HEK293 (cell line): ENCODE measurements around the gene ARHGAP28.

Source experiments
- CTCF ChIA-PET: fragments of 350-600 bp; formaldehyde crosslinking; extraction: SDS; loops from one replicate; lab custom pipeline; 2021; ENCODE audit warnings: antibody characterized with exemption; lab: Yijun Ruan, JAX
- POLR2A ChIA-PET: fragments of 300-600 bp; formaldehyde crosslinking; extraction: SDS; loops from one replicate; lab custom pipeline; 2020; ENCODE audit warnings: antibody characterized with exemption, inconsistent platforms; lab: Yijun Ruan, JAX
- H3K27ac ChIP-seq: fragments of 200-500 bp; sonication (Bioruptor generic); 2 replicates; pipeline ENCODE4 v1.5.1; 2014; ENCODE audit warnings: low read depth, low read length, control low read depth, inconsistent platforms; ENCODE audit errors: extremely low read depth
- H3K36me3 ChIP-seq, 2 experiments: fragments of 200-500 bp in 1 of 2; sonication (Bioruptor generic) in 1 of 2; 1 replicate in 1 of 2; 2 replicates in 1 of 2; pipeline ENCODE4 v1.5.1; 2014 to 2017; ENCODE audit warnings: inconsistent platforms in 2 of 2, low read length in 2 of 2; ENCODE audit not compliant: control insufficient read depth in 2 of 2, insufficient read depth in 1 of 2
- H3K4me1 ChIP-seq: fragments of 200-500 bp; sonication (Bioruptor generic); 2 replicates; pipeline ENCODE4 v1.5.1; 2014; ENCODE audit warnings: mild to moderate bottlenecking, low read length, inconsistent platforms; ENCODE audit not compliant: control insufficient read depth, insufficient read depth
- H3K4me3 ChIP-seq: 2 replicates; pipeline ENCODE4 v1.5.1; 2011; ENCODE audit warnings: low read depth, mild to moderate bottlenecking, control low read depth, low read length, moderate library complexity
- H3K9me3 ChIP-seq: fragments of 200-500 bp; sonication (Bioruptor generic); 2 replicates; pipeline ENCODE4 v1.5.1; 2014; ENCODE audit warnings: low read depth, low read length, inconsistent platforms; ENCODE audit not compliant: control insufficient read depth, insufficient read depth
- FEZF1 ChIP-seq: fragments of 450-650 bp; formaldehyde crosslinking; IDR thresholded peaks from 2 replicates; pipeline ENCODE4 v1.5.1; 2016; ENCODE audit warnings: missing biosample characterization, missing genetic modification characterization
- KLF7 ChIP-seq: fragments of 450-650 bp; formaldehyde crosslinking; IDR thresholded peaks from 2 replicates; pipeline ENCODE4 v1.5.1; 2016; ENCODE audit warnings: missing biosample characterization, missing genetic modification characterization, borderline replicate concordance
- MEIS1 ChIP-seq: sonication (generic); formaldehyde crosslinking; IDR thresholded peaks from 2 replicates; pipeline ENCODE4 v1.8.1; 2022; ENCODE audit warnings: missing genetic modification reagents, mild to moderate bottlenecking, borderline replicate concordance
- SCRT1 ChIP-seq: fragments of 450-650 bp; formaldehyde crosslinking; IDR thresholded peaks from 2 replicates; pipeline ENCODE4 v1.5.1; 2016; ENCODE audit warnings: missing biosample characterization, missing genetic modification characterization, borderline replicate concordance
- ZNF146 ChIP-seq: fragments of 450-650 bp; formaldehyde crosslinking; IDR thresholded peaks from 2 replicates; pipeline ENCODE4 v1.5.1; 2016; ENCODE audit warnings: missing biosample characterization, missing genetic modification characterization
- ZNF558 ChIP-seq: fragments of 450-650 bp; formaldehyde crosslinking; IDR thresholded peaks from 2 replicates; pipeline ENCODE4 v1.5.1; 2016; ENCODE audit warnings: missing biosample characterization, missing genetic modification characterization
- ZNF610 ChIP-seq: fragments of 450-650 bp; formaldehyde crosslinking; IDR thresholded peaks from 2 replicates; pipeline ENCODE4 v1.5.1; 2016; ENCODE audit warnings: missing biosample characterization, missing genetic modification characterization, borderline replicate concordance
- ZNF624 ChIP-seq: fragments of 450-650 bp; formaldehyde crosslinking; IDR thresholded peaks from 2 replicates; pipeline ENCODE4 v1.5.1; 2017; ENCODE audit warnings: missing biosample characterization, missing genetic modification characterization
- ZNF664 ChIP-seq: fragments of 450-650 bp; formaldehyde crosslinking; IDR thresholded peaks from 2 replicates; pipeline ENCODE4 v1.5.1; 2016; ENCODE audit warnings: missing biosample characterization, missing genetic modification characterization
- ZNF837 ChIP-seq: fragments of 450-650 bp; formaldehyde crosslinking; IDR thresholded peaks from 2 replicates; pipeline ENCODE4 v1.5.1; 2016; ENCODE audit warnings: missing biosample characterization, missing genetic modification characterization
- ZXDB ChIP-seq: fragments of 450-650 bp; formaldehyde crosslinking; IDR thresholded peaks from 2 replicates; pipeline ENCODE4 v1.5.1; 2016; ENCODE audit warnings: missing biosample characterization, missing genetic modification characterization
- TF ChIP-seq, protein P1 (sequence below): fragments of 450-650 bp; formaldehyde crosslinking; IDR thresholded peaks from 2 replicates; pipeline ENCODE4 v1.5.1; 2017; ENCODE audit warnings: missing biosample characterization, missing genetic modification characterization
- TF ChIP-seq, protein P2 (sequence below): fragments of 450-650 bp; formaldehyde crosslinking; IDR thresholded peaks from 2 replicates; pipeline ENCODE4 v1.5.1; 2016; ENCODE audit warnings: missing biosample characterization, missing genetic modification characterization, low read depth
- TF ChIP-seq, protein P3 (sequence below): fragments of 450-650 bp; formaldehyde crosslinking; IDR thresholded peaks from 2 replicates; pipeline ENCODE4 v1.5.1; 2017; ENCODE audit warnings: missing biosample characterization, missing genetic modification characterization
- TF ChIP-seq, protein P4 (sequence below): fragments of 450-650 bp; formaldehyde crosslinking; IDR thresholded peaks from 2 replicates; pipeline ENCODE4 v1.5.1; 2016; ENCODE audit warnings: missing biosample characterization, missing genetic modification characterization
- TF ChIP-seq, protein P5 (sequence below): fragments of 450-650 bp; formaldehyde crosslinking; IDR thresholded peaks from 2 replicates; pipeline ENCODE4 v1.5.1; 2016; ENCODE audit warnings: missing biosample characterization, missing genetic modification characterization, borderline replicate concordance

ARHGAP28 gene

DNA sequence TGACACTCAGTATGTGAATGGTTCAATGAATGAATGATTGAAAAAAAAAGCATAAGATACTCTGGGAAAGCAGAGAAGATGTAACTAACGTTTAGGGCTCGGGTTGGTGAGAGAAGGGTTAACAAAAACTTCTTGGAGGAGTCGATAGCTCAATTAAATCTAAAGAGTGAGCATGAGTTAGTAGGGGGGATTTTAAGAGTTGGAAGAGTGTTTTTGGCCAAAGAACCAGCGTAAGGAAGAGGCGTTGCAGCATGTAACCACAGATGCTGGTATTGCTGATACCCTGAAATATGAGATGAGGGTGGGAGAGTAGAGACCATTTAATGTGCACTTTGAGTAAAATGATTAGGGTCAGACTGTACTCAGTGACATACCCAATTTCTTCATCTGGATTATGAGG is 14.5 kb downstream of the ARHGAP28 start (continued):
- TF ChIP-seq, protein P1, sequence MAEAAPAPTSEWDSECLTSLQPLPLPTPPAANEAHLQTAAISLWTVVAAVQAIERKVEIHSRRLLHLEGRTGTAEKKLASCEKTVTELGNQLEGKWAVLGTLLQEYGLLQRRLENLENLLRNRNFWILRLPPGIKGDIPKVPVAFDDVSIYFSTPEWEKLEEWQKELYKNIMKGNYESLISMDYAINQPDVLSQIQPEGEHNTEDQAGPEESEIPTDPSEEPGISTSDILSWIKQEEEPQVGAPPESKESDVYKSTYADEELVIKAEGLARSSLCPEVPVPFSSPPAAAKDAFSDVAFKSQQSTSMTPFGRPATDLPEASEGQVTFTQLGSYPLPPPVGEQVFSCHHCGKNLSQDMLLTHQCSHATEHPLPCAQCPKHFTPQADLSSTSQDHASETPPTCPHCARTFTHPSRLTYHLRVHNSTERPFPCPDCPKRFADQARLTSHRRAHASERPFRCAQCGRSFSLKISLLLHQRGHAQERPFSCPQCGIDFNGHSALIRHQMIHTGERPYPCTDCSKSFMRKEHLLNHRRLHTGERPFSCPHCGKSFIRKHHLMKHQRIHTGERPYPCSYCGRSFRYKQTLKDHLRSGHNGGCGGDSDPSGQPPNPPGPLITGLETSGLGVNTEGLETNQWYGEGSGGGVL (tag by site-specific recombination): peak; percentile 56
- TF ChIP-seq ZNF558 (tag by site-specific recombination): peak; percentile 14; the same call in 1 of the 2 replicates

DNA sequence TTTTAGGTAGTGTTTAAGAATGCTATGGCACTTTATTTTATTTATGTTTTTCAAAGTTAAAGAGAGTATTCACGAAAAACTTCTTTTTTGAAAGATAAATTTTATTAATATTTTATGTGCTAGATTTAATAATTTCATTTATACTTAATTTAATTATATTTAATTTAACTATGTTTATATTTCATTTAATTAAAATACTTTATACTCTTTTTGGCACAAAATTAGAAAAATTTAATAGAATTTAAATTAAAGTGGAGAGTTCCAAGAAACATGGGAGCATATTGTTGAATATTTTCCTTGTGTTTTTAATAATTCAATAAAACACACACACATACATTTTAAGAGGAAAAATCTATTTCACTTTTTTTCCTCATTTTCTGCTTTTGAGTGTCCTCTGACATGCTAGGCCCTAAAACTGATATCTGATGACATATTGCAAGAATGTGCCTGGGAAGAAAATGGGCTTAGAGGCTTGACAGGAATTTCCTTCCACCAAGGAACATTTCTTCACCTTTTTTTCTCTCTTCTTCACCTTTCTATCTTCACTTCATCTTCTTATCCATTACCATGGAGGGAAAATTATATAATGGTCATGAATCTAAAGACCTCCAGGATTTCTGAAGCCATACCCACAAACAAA is 15.4 kb downstream of the ARHGAP28 start:
- CTCF ChIA-PET: no interaction called here
- Histone ChIP-seq H3K9me3 (no peaks in the 10 kb centered on the region), H3K36me3 (no peaks in the 10 kb centered on the region)
- POLR2A ChIA-PET: no interaction called here
- TF ChIP-seq, protein P2, sequence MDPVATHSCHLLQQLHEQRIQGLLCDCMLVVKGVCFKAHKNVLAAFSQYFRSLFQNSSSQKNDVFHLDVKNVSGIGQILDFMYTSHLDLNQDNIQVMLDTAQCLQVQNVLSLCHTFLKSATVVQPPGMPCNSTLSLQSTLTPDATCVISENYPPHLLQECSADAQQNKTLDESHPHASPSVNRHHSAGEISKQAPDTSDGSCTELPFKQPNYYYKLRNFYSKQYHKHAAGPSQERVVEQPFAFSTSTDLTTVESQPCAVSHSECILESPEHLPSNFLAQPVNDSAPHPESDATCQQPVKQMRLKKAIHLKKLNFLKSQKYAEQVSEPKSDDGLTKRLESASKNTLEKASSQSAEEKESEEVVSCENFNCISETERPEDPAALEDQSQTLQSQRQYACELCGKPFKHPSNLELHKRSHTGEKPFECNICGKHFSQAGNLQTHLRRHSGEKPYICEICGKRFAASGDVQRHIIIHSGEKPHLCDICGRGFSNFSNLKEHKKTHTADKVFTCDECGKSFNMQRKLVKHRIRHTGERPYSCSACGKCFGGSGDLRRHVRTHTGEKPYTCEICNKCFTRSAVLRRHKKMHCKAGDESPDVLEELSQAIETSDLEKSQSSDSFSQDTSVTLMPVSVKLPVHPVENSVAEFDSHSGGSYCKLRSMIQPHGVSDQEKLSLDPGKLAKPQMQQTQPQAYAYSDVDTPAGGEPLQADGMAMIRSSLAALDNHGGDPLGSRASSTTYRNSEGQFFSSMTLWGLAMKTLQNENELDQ (tag by site-specific recombination): no peak
- TF ChIP-seq SCRT1 (no peak), ZNF664 (tag by site-specific recombination) (0 out of 2 replicates have a peak, but pooled peaks have one; percentile 38)
- TF ChIP-seq, all 188 proteins: peak for 1
- Histone ChIP-seq H3K27ac (no peak overlapping the region), H3K4me1 (peaks cover 42% of the 10 kb centered on the region), H3K4me3 (no peak overlapping the region)

DNA sequence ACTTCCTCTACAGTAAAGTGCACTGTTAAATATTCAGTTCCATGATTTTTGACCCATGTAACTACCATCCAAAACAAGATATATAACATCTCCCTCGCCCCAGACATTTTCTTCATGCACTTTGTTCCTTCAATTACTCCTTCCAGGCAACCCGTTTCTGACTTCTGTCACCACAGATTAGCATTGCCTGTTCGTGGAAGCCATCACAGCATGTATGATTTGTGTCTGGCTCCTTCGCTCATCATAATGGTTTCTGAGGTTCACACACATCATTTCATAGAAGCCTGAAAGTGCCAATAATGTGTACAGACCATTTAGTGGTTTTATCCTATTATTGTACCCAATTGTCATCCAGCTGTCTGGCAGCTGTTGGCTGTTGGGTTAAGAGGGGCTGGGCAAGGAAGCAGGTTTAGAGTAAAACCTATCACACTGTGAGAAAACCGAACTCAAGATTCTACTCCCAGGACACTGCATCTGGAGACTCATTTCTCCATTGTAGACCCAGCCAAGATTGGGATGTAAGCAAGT is 16.1 kb downstream of the ARHGAP28 start:
- Histone ChIP-seq H3K36me3 (no peaks in the 10 kb centered on the region), H3K27ac (no peak overlapping the region), H3K4me3 (no peak overlapping the region), H3K9me3 (peaks cover 2% of the 10 kb centered on the region; the same call in 1 of the 2 replicates), H3K4me1 (peaks cover 39% of the 10 kb centered on the region)
- POLR2A ChIA-PET: no interaction called here
- CTCF ChIA-PET: no interaction called here
- TF ChIP-seq FEZF1: no peak
- TF ChIP-seq, protein P3, sequence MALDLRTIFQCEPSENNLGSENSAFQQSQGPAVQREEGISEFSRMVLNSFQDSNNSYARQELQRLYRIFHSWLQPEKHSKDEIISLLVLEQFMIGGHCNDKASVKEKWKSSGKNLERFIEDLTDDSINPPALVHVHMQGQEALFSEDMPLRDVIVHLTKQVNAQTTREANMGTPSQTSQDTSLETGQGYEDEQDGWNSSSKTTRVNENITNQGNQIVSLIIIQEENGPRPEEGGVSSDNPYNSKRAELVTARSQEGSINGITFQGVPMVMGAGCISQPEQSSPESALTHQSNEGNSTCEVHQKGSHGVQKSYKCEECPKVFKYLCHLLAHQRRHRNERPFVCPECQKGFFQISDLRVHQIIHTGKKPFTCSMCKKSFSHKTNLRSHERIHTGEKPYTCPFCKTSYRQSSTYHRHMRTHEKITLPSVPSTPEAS: no peak
- TF ChIP-seq ZNF610 (tag by site-specific recombination): no peak
- no peak for TF ChIP-seq ZNF146 (tag by site-specific recombination)
- TF ChIP-seq, protein P4, sequence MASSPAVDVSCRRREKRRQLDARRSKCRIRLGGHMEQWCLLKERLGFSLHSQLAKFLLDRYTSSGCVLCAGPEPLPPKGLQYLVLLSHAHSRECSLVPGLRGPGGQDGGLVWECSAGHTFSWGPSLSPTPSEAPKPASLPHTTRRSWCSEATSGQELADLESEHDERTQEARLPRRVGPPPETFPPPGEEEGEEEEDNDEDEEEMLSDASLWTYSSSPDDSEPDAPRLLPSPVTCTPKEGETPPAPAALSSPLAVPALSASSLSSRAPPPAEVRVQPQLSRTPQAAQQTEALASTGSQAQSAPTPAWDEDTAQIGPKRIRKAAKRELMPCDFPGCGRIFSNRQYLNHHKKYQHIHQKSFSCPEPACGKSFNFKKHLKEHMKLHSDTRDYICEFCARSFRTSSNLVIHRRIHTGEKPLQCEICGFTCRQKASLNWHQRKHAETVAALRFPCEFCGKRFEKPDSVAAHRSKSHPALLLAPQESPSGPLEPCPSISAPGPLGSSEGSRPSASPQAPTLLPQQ: no peak
- TF ChIP-seq MEIS1 (CRISPR knock-in tag): no peak
- TF ChIP-seq, protein P1 (tag by site-specific recombination): no peak
- TF ChIP-seq ZXDB (tag by site-specific recombination): no peak
- no peak for TF ChIP-seq KLF7
- no peak for TF ChIP-seq ZNF624
- no peak for TF ChIP-seq ZNF837 (tag by site-specific recombination)
- TF ChIP-seq, protein P5, sequence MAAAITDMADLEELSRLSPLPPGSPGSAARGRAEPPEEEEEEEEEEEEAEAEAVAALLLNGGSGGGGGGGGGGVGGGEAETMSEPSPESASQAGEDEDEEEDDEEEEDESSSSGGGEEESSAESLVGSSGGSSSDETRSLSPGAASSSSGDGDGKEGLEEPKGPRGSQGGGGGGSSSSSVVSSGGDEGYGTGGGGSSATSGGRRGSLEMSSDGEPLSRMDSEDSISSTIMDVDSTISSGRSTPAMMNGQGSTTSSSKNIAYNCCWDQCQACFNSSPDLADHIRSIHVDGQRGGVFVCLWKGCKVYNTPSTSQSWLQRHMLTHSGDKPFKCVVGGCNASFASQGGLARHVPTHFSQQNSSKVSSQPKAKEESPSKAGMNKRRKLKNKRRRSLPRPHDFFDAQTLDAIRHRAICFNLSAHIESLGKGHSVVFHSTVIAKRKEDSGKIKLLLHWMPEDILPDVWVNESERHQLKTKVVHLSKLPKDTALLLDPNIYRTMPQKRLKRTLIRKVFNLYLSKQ (tag by site-specific recombination): no peak
